Measurements from ENCODE around the gene SLC50A1.
"Not testable (repeated sequence)": the region's sequence is repeated elsewhere in the genome, so short reads cannot be mapped to it uniquely, and the experiment has no call there.

SLC50A1 gene

DNA sequence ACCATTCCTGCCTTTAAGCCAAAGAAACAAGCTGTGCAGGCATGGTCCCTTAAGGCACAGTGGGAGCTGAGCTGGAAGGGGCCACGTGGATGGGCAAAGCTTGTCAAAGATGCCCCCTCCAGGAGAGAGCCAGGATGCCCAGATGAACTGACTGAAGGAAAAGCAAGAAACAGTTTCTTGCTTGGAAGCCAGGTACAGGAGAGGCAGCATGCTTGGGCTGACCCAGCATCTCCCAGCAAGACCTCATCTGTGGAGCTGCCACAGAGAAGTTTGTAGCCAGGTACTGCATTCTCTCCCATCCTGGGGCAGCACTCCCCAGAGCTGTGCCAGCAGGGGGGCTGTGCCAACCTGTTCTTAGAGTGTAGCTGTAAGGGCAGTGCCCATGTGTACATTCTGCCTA lies 1.3 kb upstream of the SLC50A1 start:
- no peak overlapping the region for H3K4me3 ChIP-seq

DNA sequence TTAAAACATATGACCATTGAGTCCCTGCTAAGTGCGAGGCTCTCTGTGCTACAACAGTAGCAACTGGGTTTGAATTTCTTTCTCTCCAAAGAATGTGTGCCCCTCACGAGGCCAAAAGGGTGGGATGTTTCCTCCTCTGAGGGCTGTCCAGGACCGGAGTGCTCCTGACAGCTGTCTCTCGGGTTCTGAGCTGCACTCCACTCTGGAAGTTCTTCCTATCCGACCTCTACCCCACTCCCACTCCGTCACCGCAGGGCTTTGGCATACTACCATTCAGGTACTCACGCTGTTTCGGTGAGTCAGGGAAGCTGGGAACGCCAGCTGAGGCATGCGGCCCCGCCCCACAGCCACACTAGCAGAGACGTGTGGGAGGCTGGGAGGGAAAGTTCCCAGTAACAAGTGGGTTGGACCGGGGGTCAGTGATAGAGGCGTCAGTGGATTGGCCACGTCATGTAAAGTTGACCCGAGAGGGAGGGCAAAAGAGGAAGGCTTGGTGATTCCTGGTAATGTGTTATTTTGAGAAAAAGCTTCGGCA lies 705 bp upstream of the SLC50A1 start:
- in situ Hi-C loops (cut with MboI; ENCODE audit: low sequenced_read_pairs) = no loop called here
- peaks cover 28% of the 10 kb centered on the region for H3K36me3 ChIP-seq (replicated peaks)
- H3K9me3 ChIP-seq = no peaks in the 10 kb centered on the region
- DNase-seq (ENCODE audit: low spot score in 2 of 2) = peak; percentile 63 to 80
- peaks cover 15% of the 10 kb centered on the region for H3K4me1 ChIP-seq
- peak overlapping the region; percentile 65 for H3K4me3 ChIP-seq
- H3K27me3 ChIP-seq (ENCODE audit: low read depth) = no peaks in the 10 kb centered on the region

More for the DNA sequence above, 1.3 kb upstream of the SLC50A1 start:
- in situ Hi-C loops (cut with MboI; ENCODE audit: low sequenced_read_pairs) = no loop called here
- H3K27me3 ChIP-seq (ENCODE audit: low read depth) = no peaks in the 10 kb centered on the region
- DNase-seq (ENCODE audit: low spot score in 2 of 2) = no peak
- H3K36me3 ChIP-seq (replicated peaks) = peaks cover 28% of the 10 kb centered on the region
- H3K4me1 ChIP-seq = peaks cover 20% of the 10 kb centered on the region
- no peaks in the 10 kb centered on the region for H3K9me3 ChIP-seq

DNA sequence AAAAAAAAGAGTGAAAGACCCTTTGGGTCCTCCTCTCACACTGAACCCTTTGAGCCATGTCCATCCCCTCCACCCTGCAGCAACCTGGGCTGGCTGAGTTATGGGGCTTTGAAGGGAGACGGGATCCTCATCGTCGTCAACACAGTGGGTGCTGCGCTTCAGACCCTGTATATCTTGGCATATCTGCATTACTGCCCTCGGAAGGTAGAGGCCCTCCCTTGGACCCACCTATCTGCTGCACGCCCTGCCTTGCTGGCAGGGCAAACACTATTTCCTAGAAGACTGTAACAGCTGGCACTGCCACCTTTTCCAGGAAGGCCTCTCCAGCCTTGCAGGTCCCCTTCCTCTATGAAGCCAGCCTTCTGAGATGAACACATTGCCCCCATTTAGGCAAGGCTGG lies 1.1 kb downstream of the SLC50A1 start:
- peaks cover 24% of the 10 kb centered on the region for H3K36me3 ChIP-seq (replicated peaks)
- peaks cover 15% of the 10 kb centered on the region for H3K4me1 ChIP-seq

DNA sequence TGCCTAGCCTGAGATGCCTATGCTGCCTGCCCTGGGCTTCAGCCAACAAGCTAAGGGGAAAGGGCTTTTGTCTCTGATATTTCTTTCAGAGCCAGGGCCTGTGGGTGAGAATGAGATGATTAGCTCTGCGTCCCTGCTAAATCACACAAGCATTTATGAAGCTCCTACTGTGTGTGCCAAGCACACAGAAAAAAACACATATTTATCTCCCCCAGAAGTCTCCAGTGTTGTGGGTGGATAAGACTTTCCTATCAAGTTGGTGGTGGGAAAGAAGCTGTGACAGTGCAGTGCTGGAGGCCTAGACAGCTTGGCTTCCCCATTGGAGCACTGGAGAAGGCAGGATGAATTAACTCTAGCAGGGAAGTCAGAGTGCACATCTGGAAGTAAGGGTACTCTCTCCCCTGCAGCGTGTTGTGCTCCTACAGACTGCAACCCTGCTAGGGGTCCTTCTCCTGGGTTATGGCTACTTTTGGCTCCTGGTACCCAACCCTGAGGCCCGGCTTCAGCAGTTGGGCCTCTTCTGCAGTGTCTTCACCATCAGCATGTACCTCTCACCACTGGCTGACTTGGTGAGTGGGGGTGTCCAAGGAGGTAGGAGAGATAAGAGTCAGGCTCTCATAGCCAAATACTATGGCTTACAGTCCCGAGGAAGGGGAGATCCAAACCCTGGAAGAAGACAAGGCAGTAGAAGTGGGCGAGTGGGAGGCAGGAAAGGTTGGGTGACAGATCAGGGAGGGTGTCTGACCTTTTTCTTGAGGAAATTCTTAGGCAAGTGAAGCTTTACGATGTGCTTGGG lies 1.7 kb downstream of the SLC50A1 start:
- peak overlapping the region; percentile 65; the same call in 1 of the 2 replicates for H3K4me3 ChIP-seq
- DNase-seq (ENCODE audit: low spot score in 2 of 2) = no peak

More for the DNA sequence above, 1.1 kb downstream of the SLC50A1 start:
- H3K9me3 ChIP-seq = no peaks in the 10 kb centered on the region
- no peaks in the 10 kb centered on the region for H3K27me3 ChIP-seq (ENCODE audit: low read depth)
- in situ Hi-C loops (cut with MboI; ENCODE audit: low sequenced_read_pairs) = no loop called here
- no peak for DNase-seq (ENCODE audit: low spot score in 2 of 2)
- H3K4me3 ChIP-seq = peak overlapping the region; percentile 65

DNA sequence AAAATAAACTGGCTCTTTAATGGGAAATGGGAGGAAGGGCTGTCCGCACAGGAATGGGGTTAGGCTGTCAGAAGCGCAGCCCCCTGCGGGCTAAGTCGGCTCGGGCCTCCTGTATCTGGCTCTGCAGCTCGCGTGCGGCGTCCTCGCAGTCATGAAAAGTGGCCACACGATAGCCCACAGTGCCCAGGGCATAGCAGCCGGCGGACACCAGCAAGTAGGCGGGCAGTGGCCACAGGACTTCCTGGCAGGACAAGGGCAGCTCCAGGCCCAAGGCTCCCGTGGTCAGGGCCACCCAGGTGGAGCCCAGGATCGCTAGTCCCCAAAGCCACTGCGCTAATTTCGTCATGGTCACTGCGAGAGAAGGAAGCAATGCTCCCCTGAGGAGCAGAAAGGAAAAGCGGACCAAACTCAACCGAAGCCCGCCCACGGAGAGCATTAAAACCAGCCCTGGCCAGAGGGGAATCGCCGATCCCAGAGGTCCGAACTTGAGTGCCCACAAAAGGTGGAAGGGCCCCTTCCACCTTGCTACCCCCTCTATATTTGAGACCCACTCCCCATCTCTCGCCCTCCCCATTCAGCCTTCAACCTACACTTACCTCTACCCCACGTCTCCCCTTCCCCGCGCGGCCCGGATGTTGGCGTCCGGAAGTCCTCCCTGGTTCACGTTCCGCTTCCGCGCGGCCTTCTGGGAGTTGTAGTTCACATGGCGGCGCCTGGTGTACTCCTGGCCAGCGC lies 4.4 kb downstream of the SLC50A1 start, which contains the start of gene DPM3:
Gene DPM3, minus strand, starts transcription at position 637 of the 735 bp plus-strand sequence. Its CDS starts 291 bp downstream, at position 346.
- in situ Hi-C loops (cut with MboI; ENCODE audit: low sequenced_read_pairs) = no loop called here

More for the DNA sequence above, 1.7 kb downstream of the SLC50A1 start:
- in situ Hi-C loops (cut with MboI; ENCODE audit: low sequenced_read_pairs) = no loop called here
- Histone ChIP-seq H3K27me3 (ENCODE audit: low read depth) (no peaks in the 10 kb centered on the region), H3K36me3 (replicated peaks) (peaks cover 18% of the 10 kb centered on the region), H3K9me3 (no peaks in the 10 kb centered on the region), H3K4me1 (peaks cover 15% of the 10 kb centered on the region)

DNA sequence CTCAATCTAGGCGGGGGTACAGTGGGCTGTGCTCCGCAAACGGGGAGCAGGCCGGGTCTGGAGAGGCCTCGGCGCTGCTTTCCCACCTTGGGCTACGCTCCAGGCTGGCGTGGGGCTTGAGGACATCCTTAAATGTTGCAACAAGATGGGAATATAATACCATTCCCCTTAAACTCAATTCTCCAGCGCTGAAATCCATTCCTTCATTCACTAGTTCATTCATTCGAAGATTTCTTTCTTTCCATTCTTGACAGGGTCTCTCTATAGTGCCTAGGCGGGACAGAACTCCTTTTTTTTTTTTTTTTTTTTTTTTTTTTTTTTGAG lies 4.9 kb downstream of the SLC50A1 start:
- Histone ChIP-seq H3K4me1 (peaks cover 11% of the 10 kb centered on the region), H3K36me3 (replicated peaks) (peaks cover 14% of the 10 kb centered on the region), H3K9me3 (no peaks in the 10 kb centered on the region), H3K4me3 (peak overlapping the region; percentile 80), H3K27me3 (ENCODE audit: low read depth) (0 out of 2 replicates have a peak, but pooled peaks cover under 1% of the 10 kb centered on the region)
- no peak for DNase-seq (ENCODE audit: low spot score in 2 of 2)
- in situ Hi-C loops (cut with MboI; ENCODE audit: low sequenced_read_pairs) = no loop called here

More for the DNA sequence above, 4.4 kb downstream of the SLC50A1 start, which contains the start of gene DPM3:
- peak; percentile 80 to 91 for DNase-seq (ENCODE audit: low spot score in 2 of 2)
- Histone ChIP-seq H3K4me1 (peaks cover 11% of the 10 kb centered on the region), H3K4me3 (peak within 1 kb of the TSS; percentile 80), H3K36me3 (replicated peaks) (peaks cover 14% of the 10 kb centered on the region), H3K9me3 (no peaks in the 10 kb centered on the region), H3K27me3 (ENCODE audit: low read depth) (no peaks in the 10 kb centered on the region)

DNA sequence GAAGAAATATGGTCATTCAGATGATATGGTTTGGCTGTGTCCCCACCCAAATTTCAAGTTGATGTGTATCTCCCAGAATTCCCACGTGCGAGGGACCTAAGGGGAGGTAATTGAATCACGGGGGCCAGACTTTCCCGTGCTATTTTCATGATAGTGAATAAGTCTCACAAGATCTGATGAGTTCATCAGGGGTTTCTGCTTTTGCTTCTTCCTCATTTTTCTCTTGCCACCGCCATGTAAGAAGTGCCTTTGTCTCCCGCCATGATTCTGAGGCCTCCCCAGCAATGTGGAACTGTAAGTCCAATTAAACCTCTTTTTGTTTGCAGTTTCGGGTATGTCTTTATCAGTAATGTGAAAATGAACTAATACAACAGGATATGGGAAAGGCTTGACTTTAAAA lies 6.1 kb downstream of the SLC50A1 start:
- in situ Hi-C loops (cut with MboI; ENCODE audit: low sequenced_read_pairs) = no loop called here
- Histone ChIP-seq H3K4me3 (no peak overlapping the region), H3K36me3 (replicated peaks) (peaks cover 14% of the 10 kb centered on the region), H3K4me1 (peaks cover 11% of the 10 kb centered on the region), H3K27me3 (ENCODE audit: low read depth) (0 out of 2 replicates have a peak, but pooled peaks cover 2% of the 10 kb centered on the region), H3K9me3 (no peaks in the 10 kb centered on the region)
- no peak for DNase-seq (ENCODE audit: low spot score in 2 of 2)

DNA sequence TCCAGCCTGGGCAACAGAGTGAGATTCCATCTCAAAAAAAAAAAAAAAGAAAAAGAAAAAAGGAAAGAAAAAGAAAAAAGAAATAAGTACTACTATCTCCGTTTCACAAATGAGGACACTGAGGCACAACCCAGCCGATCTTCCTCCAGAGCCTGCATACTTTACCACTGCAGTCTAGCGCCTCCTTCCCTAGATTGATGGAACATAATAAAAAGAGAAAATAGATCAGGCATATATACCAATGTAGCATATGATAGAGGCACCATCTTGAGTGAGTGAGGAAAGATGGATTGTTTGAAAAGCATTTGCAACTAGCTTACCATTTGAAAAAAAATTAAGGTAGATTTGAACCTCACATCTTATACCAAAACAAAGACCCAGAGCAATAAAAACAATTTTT lies 9.8 kb downstream of the SLC50A1 start:
- Histone ChIP-seq H3K9me3 (no peaks in the 10 kb centered on the region), H3K4me3 (no peak overlapping the region), H3K27me3 (ENCODE audit: low read depth) (0 out of 2 replicates have a peak, but pooled peaks cover 2% of the 10 kb centered on the region), H3K36me3 (replicated peaks) (no peaks in the 10 kb centered on the region), H3K4me1 (peaks cover 2% of the 10 kb centered on the region; the same call in 1 of the 2 replicates)
- no peak for DNase-seq (ENCODE audit: low spot score in 2 of 2)
- in situ Hi-C loops (cut with MboI; ENCODE audit: low sequenced_read_pairs) = no loop called here

DNA sequence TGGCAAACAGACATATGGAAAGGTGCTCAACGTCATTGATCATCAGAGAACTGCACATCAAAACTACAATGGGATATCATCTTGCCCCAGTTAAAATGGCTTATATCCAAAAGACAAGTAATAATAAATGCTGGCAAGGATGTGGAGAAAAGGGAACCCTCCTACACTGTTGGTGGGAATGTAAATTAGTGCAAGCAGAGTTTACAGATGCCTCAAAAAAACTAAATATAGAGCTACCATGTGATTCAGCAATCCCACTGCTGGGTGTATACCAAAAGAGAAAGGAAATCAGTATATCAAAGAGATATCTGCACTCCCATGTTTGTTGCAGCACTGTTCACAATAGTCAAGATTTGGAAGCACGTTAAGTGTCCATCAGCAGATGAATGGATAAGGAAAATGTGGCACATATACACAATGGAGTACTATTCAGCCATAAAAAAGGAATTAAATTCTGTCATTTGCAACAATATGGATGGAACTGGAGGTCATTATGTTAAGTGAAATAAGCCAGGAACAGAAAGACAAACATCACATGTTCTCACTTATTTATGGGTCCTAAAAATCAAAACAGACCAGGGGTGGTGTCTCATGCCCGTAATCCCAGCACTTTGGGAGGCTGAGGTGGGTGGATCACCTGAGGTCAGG lies 20.5 kb downstream of the SLC50A1 start:
- DNase-seq (ENCODE audit: low spot score in 2 of 2); in situ Hi-C loops (cut with MboI; ENCODE audit: low sequenced_read_pairs): not testable (repeated sequence)

DNA sequence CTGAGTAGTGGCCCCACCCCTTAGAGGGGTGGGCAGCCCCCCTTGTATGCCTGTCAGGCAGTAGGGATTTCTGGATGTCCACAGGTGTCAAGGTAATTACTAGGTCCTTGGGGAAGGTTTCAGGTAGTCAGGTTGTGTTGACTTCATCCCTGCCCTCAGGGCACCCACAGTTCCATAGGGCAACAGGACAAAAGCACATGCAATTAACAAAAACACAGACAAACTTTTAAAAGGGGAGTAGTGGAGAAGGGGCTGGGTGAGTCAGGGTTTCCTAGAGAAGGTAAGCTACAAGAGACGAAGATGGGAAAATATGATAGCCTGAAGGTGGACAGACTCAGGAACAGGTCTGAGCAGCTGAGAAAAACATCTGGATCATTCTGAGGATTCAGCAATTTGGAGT lies 23.3 kb downstream of the SLC50A1 start:
- H3K36me3 ChIP-seq (replicated peaks) = no peaks in the 10 kb centered on the region
- in situ Hi-C loops (cut with MboI; ENCODE audit: low sequenced_read_pairs) = no loop called here
- no peak overlapping the region for H3K4me3 ChIP-seq
- no peak for DNase-seq (ENCODE audit: low spot score in 2 of 2)
- H3K9me3 ChIP-seq = no peaks in the 10 kb centered on the region
- H3K27me3 ChIP-seq (ENCODE audit: low read depth) = no peaks in the 10 kb centered on the region
- no peaks in the 10 kb centered on the region for H3K4me1 ChIP-seq

More for the DNA sequence above, 20.5 kb downstream of the SLC50A1 start:
- H3K9me3 ChIP-seq; H3K27me3 ChIP-seq (ENCODE audit: low read depth); H3K4me1 ChIP-seq; H3K36me3 ChIP-seq (replicated peaks); H3K4me3 ChIP-seq: not testable (repeated sequence)

DNA sequence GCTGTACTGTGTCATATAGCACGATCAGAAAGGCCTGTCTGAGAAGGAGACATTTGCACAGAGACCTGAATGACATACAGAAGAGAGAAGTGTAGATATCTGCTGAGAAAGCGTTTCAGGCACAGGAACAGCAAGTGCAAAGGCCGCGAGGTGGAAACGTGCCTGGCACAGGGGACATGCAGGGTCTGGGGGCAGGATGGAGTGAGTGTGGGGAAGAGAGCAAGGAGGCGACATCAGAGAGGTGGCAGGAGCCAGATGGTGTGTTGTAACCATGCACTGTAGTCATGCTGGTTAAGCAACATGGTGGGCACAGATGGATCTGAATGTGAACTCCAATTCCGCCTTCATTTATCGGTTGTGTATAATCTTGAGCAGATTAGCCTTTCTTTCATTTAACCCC lies 24.5 kb downstream of the SLC50A1 start:
- Histone ChIP-seq H3K4me3 (no peak overlapping the region), H3K27me3 (ENCODE audit: low read depth) (no peaks in the 10 kb centered on the region), H3K9me3 (no peaks in the 10 kb centered on the region; the same call in 1 of the 2 replicates), H3K36me3 (replicated peaks) (no peaks in the 10 kb centered on the region), H3K4me1 (no peaks in the 10 kb centered on the region)
- DNase-seq (ENCODE audit: low spot score in 2 of 2) = no peak
- in situ Hi-C loops (cut with MboI; ENCODE audit: low sequenced_read_pairs) = no loop called here

DNA sequence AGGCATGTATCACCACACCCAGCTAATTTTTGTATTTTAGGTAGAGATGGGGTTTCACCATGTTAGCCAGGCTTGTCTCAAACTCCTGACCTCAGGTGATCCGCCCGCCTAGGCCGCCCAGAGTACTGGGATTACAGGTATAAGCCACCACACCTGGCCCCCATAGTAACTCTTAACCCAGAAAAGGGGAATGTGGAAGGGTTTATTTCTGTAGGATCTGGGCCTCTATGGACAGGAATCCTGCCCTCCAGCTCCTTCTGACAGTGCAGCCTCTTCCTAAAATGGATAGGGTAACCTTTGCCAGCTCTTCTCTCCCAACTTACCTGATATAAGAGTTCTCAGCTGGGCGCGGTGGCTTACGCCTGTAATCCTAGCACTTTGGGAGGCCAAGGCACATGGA lies 27.0 kb downstream of the SLC50A1 start:
- in situ Hi-C loops (cut with MboI; ENCODE audit: low sequenced_read_pairs); DNase-seq (ENCODE audit: low spot score in 2 of 2); H3K9me3 ChIP-seq; H3K36me3 ChIP-seq (replicated peaks); H3K27me3 ChIP-seq (ENCODE audit: low read depth); H3K4me1 ChIP-seq; H3K4me3 ChIP-seq: not testable (repeated sequence)

DNA sequence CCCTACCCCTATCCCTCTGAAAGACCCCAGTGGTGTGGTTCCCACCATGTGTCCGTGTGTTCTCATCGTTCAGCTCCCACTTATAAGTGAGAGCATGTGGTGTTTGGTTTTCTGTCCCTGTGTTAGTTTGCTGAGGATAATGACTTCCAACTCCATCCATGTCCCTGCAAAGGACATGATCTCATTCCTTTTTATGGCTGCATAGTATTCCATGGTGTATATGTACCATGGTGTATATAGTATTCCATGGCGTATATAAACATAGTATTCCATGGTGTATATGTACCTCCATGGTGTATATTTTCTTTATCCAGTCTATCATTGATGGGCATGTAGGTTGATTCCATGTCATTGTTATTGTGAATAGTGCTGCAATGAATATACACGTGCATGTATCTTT lies 28.1 kb downstream of the SLC50A1 start:
- H3K36me3 ChIP-seq (replicated peaks); H3K4me3 ChIP-seq; H3K27me3 ChIP-seq (ENCODE audit: low read depth); DNase-seq (ENCODE audit: low spot score in 2 of 2); H3K4me1 ChIP-seq; in situ Hi-C loops (cut with MboI; ENCODE audit: low sequenced_read_pairs); H3K9me3 ChIP-seq: not testable (repeated sequence)

Data from HAP-1 (cell line).